Measurements from ENCODE around the gene NRXN3. TPM values are rescaled to one million over a fixed set of nuclear protein-coding genes. Genes with fewer than 3 reads are reported as not detected.

Gene NRXN3
- total and polyA plus RNA-seq, 2 of the 4 experiments (the other 2 are of a cell fraction) = 4.8 to 25.1 TPM

DNA sequence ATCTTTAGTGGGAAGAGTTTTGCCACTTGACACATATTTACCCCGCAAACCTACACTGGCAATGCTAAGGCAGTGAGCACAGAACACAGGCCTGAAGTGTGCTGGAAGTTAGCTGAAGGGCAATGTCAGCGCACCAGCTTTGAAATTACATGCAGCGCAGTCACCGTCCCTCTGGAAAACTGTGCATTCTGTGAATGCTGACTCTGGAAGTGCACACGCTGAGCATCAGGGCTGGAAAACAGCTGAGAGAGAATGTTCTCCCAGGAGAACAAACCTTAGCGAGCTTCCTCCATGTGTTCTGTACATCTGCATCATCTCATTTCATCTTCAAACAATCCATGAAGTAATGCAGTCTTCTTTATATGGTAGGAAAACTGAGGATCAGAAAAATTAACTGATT lies 448.2 kb downstream of the NRXN3 start:
- H3K9ac ChIP-seq (ENCODE audit: low read depth, low read length) = no peak overlapping the region
- dilution Hi-C loops (cut with HindIII; ENCODE audit: low sequenced_read_pairs, unreplicated experiment) = no loop called here
- no peak overlapping the region for H2AK5ac ChIP-seq (ENCODE audit: low read depth, low read length)
- ChIA-PET CTCF (no interaction called here), POLR2A (ENCODE audit: unreplicated experiment) (no interaction called here)
- no peaks in the 10 kb centered on the region for H3K79me1 ChIP-seq (ENCODE audit: low read depth in 1 of 2, low read length in 2 of 2)
- H3K4ac ChIP-seq (ENCODE audit: low read depth, low read length) = no peak overlapping the region
- H2BK20ac ChIP-seq (ENCODE audit: low read depth, low read length) = no peak overlapping the region
- H2BK5ac ChIP-seq (ENCODE audit: low read depth, low read length, poor library complexity, severe bottlenecking) = no peak overlapping the region
- H4K8ac ChIP-seq (ENCODE audit: low read depth in 2 of 2, low read length in 2 of 2) = no peak overlapping the region
- ATAC-seq (ENCODE audit: low read depth) (no peak), DNase-seq (no peak)
- TF ChIP-seq CTCF (conservative IDR thresholded peaks at IDR 0.05; ENCODE audit: low read depth, low read length) (no peak), FOS (IDR thresholded peaks at IDR 0.05; ENCODE audit: low read depth, low read length) (no peak), CEBPB (IDR thresholded peaks at IDR 0.05; ENCODE audit: low read depth, low read length) (no peak), MAZ (IDR thresholded peaks at IDR 0.05; ENCODE audit: borderline replicate concordance, low read depth, low read length) (no peak), BHLHE40 (IDR thresholded peaks at IDR 0.05; ENCODE audit: low read depth, low read length) (no peak), MAFK (IDR thresholded peaks at IDR 0.05; ENCODE audit: low read depth, low read length) (no peak), CHD1 (IDR thresholded peaks at IDR 0.05; ENCODE audit: low read depth, low read length) (no peak), SMC3 (IDR thresholded peaks at IDR 0.05; ENCODE audit: low read depth, low read length) (no peak), RAD21 (IDR thresholded peaks at IDR 0.05; ENCODE audit: low read length) (no peak), RFX5 (IDR thresholded peaks at IDR 0.05; ENCODE audit: low read depth, low read length) (no peak)
- TF ChIP-seq, protein P1, sequence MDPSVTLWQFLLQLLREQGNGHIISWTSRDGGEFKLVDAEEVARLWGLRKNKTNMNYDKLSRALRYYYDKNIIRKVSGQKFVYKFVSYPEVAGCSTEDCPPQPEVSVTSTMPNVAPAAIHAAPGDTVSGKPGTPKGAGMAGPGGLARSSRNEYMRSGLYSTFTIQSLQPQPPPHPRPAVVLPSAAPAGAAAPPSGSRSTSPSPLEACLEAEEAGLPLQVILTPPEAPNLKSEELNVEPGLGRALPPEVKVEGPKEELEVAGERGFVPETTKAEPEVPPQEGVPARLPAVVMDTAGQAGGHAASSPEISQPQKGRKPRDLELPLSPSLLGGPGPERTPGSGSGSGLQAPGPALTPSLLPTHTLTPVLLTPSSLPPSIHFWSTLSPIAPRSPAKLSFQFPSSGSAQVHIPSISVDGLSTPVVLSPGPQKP (IDR thresholded peaks at IDR 0.05; ENCODE audit: borderline replicate concordance, low read depth, low read length) = no peak
- no peak overlapping the region for H3K4me2 ChIP-seq (ENCODE audit: low read depth, low read length)
- H3K4me3 ChIP-seq (ENCODE audit: insufficient read depth, low read depth, low read length) = no peak overlapping the region
- H3K18ac ChIP-seq (ENCODE audit: low read depth, low read length) = no peak overlapping the region
- no peak overlapping the region for H4K91ac ChIP-seq (ENCODE audit: insufficient read depth, low read depth, low read length)
- no peaks in the 10 kb centered on the region for H3K36me3 ChIP-seq (ENCODE audit: control insufficient read depth, insufficient read depth, low read length)
- no peaks in the 10 kb centered on the region for H3K4me1 ChIP-seq (ENCODE audit: control insufficient read depth, insufficient read depth, low read length)
- H3K27me3 ChIP-seq (ENCODE audit: control insufficient read depth, insufficient read depth, low read length) = no peaks in the 10 kb centered on the region
- no peak overlapping the region for H3K23ac ChIP-seq (ENCODE audit: low read depth, low read length)
- H3K27ac ChIP-seq (ENCODE audit: insufficient read depth, low read length) = no peak overlapping the region
- peaks cover 5% of the 10 kb centered on the region; the same call in 1 of the 2 replicates for H3K9me3 ChIP-seq (ENCODE audit: control insufficient read depth, insufficient read depth, low read length)
- no peak overlapping the region for H2BK120ac ChIP-seq (ENCODE audit: low read depth, low read length)
- no peak overlapping the region for H3K14ac ChIP-seq (replicated peaks; ENCODE audit: low read depth, low read length)
- H2BK15ac ChIP-seq (ENCODE audit: low read depth, low read length) = no peak overlapping the region
- no peak overlapping the region for H2AFZ ChIP-seq (replicated peaks; ENCODE audit: low read length, poor library complexity)
- no TSS peak for BruUV-seq (replicated peaks)
- H4K5ac ChIP-seq (ENCODE audit: low read depth, low read length) = no peak overlapping the region
- in situ Hi-C loops (cut with MboI; ENCODE audit: low sequenced_read_pairs) = no loop called here
- WGBS, 2 experiments (ENCODE audit: extremely low coverage in 2 of 2, insufficient read length in 1 of 2) = no CpG with 5 or more reads among the region's 6 CpGs
- intact Hi-C loops (cut with micrococcal nuclease) = no loop called here
- no peak overlapping the region for H3K56ac ChIP-seq (ENCODE audit: extremely low read depth, insufficient read depth, low read length)
- H2AK9ac ChIP-seq (replicated peaks; ENCODE audit: low read depth, low read length, poor library complexity) = no peak overlapping the region
- H4K20me1 ChIP-seq (ENCODE audit: insufficient read depth, low read length) = no peaks in the 10 kb centered on the region
- H3K9me1 ChIP-seq (ENCODE audit: insufficient read depth, low read length) = no peaks in the 10 kb centered on the region

All from IMR-90 (cell line).